Fibroblast of mammary gland (primary cell): Measurements from ENCODE around the gene CERKL.

Source experiments
- DNase-seq: peaks from one replicate; pipeline ENCODE4 v3.0.0-alpha.2; 2010; ENCODE audit warnings: low read depth
- H3K4me3 ChIP-seq: 2 replicates; pipeline ENCODE4 v1.5.1; 2011; ENCODE audit warnings: low read depth, mild to moderate bottlenecking, low read length, moderate library complexity; ENCODE audit not compliant: control insufficient read depth
- TF ChIP-seq, protein P1 (sequence below): conservative IDR thresholded peaks from 2 replicates; pipeline ENCODE4 v1.5.1; 2011; ENCODE audit warnings: low read depth, low read length, inconsistent platforms; ENCODE audit not compliant: control insufficient read depth, insufficient read depth

Gene CERKL

DNA sequence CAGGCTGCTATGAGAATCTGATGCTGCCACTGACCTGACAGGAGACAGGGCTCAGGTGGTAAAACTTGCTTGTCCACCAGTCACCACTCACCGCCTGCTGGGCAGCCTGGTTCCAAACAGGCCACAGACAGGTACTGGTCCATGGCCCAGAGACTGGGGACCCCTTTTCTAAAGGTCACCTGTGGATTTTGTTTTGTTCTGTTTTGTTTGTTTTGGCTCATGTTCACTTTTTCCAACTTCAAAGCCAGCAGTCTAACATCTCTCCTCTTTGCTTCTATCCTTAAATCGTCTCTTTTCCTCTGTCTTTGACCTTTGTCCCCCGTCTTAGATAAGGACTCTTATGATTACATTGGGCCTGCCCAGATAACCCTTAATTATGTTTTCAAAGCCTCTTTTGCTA, 3.3 kb upstream of the CERKL start:
- TF ChIP-seq, protein P1, sequence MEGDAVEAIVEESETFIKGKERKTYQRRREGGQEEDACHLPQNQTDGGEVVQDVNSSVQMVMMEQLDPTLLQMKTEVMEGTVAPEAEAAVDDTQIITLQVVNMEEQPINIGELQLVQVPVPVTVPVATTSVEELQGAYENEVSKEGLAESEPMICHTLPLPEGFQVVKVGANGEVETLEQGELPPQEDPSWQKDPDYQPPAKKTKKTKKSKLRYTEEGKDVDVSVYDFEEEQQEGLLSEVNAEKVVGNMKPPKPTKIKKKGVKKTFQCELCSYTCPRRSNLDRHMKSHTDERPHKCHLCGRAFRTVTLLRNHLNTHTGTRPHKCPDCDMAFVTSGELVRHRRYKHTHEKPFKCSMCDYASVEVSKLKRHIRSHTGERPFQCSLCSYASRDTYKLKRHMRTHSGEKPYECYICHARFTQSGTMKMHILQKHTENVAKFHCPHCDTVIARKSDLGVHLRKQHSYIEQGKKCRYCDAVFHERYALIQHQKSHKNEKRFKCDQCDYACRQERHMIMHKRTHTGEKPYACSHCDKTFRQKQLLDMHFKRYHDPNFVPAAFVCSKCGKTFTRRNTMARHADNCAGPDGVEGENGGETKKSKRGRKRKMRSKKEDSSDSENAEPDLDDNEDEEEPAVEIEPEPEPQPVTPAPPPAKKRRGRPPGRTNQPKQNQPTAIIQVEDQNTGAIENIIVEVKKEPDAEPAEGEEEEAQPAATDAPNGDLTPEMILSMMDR = no peak
- DNase-seq = no peak
- H3K4me3 ChIP-seq = no peak overlapping the region

DNA sequence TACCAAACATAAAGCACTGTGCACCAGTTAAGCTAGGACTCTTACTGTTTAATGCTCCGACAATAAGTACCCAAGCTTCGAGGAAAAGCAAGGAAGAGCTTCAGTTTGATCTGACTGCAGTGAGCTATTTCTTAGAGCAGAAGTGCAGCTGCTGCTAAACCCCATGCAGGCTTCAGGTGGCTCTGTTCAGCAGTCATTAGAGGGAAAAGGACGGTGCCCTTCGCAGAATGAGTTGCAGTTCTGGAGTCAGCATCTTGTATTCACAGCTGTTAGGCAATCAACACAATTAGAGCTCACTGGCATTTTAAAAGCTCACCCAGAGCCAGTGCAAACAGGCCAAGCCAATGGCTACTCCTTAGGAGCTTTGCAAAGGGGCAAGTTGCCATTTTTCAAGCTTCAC, 1.5 kb upstream of the CERKL start:
- H3K4me3 ChIP-seq = no peak overlapping the region
- TF ChIP-seq, protein P1 = no peak
- no peak for DNase-seq

DNA sequence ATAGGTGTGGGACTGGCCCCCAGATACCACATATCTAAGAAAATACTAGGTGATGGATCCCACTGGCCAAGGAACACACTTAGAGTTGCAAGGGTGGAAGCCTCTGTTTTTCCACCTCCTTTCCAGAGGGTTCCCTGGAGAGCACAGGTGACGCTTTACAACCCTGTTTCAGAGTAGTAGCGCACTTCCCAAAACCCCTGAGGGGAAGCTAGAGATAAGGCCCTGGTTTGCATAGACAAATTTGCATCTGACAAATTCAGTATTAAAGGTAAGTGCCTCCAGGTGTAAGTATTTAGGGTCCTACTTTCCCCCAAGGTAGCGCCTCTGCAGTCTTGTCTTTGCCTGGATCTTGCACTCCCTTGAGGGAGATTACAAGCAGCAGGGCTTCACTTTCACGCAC, 474 bp upstream of the CERKL start:
- TF ChIP-seq, protein P1 = no peak
- DNase-seq = no peak
- peak overlapping the region; percentile 40 for H3K4me3 ChIP-seq

DNA sequence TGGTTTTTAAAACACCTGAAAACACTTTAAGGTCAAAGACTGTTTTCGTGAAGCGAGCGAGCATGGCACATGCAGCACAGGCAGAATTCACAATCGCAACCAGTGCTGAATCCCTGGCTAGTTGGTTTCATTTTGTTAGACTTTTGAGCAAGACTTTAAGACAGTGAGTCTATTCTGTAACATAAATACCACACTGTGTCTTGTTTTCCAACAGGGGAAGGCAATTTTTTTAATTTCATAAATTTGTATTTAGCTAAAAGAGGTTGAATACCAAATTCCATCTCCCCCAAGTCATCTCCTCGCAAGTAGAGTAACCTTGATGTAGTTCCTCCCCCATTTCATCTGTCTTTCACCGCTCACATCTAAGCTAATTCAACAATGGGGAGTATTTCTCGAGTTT, 1.4 kb downstream of the CERKL start:
- TF ChIP-seq, protein P1 = no peak
- H3K4me3 ChIP-seq = no peak overlapping the region

DNA sequence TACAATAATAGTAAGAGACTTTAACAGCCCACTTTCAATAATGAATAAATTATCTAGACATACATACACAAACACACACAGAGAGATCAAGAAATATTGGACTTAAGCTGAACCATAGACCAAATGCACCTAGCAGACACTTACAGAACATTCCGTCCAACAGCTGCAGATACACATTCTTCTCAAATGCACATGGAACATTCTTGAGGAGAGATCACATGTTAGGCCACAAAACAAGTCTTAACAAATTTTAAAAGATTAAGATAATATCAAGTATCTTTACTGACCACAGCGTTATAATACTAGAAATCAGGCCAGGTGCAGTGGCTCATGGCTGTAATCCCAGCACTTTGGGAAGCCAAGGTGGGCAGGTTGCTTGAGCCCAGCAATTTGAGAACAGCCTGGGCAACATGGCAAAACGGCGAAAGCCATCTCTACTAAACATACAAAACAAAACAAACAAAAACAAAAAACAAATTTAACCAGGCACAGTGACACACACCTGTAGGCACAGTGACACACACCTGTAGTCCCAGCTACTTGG, 7.4 kb downstream of the CERKL start:
- no peak overlapping the region for H3K4me3 ChIP-seq
- DNase-seq = no peak

More for the DNA sequence above, 1.4 kb downstream of the CERKL start:
- no peak for DNase-seq

DNA sequence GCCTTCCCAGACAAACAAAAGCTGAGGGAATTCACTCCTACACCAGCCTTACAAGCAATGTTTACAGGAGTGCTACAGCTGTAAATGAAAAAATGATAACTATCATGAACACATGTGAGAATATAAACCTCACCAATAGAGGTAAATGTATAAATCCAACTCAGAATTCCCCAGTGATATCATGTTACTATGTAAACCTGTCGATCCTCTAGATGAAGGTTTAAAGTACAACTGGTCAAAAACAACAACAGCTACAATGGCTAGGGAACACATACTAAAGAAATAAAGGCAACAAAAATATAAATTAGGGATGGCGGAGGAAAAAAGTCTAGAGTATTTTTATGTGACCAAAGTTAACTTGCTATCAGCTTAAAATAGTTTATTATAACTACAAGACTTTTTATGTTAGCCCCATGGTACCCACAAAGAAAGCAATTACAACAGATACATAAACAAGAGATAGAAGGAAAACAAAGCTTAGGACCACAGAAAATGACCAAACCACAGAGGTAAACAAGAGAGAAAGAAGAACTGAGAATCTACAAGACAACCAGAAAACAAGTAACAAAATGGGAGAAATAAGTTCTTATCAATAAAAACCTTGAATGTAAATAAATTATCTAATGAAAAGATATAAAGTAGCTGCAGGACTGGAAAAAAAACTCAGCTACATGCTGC, 8.3 kb downstream of the CERKL start:
- DNase-seq = no peak
- no peak overlapping the region for H3K4me3 ChIP-seq
- TF ChIP-seq, protein P1 = no peak

More for the DNA sequence above, 7.4 kb downstream of the CERKL start:
- TF ChIP-seq, protein P1 = no peak

DNA sequence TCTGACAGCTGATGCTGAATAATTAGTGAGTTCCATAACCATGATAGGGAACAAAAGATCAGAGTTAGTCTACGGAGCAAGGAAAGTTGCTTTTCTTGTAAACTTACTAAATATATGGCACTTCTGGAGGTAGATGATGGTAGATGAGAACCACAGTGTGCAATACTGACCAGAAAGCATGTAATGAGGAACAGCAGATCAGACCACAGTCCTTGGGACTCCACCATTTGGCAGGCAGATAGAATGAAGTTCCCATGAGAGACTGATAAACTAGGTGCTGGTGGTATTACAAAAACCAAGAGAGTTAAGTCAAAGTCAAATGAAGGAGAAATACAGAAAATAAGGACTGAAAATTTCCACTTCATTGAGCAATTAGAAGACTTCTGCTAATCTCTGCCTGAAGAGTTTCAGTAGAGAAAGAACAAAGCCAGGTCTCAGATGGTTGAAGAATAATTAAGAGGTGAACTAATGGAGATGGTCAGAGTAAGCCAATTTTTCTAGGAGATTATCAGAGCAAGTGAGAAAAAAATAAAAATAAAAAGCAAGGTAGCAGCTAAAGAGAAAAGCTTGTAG, 10.4 kb downstream of the CERKL start:
- no peak overlapping the region for H3K4me3 ChIP-seq
- TF ChIP-seq, protein P1 = no peak
- no peak for DNase-seq
